G401 (cell line): ENCODE measurements around the gene PIP5K1B. TPM values are rescaled to one million over a fixed set of nuclear protein-coding genes. Genes with fewer than 3 reads are reported as not detected.

ENCODE experiments used
- DNase-seq: peaks from one replicate; pipeline ENCODE4 v3.0.0-alpha.2; 2015; ENCODE audit warnings: low spot score
- in situ Hi-C: cut with HindIII; loops from 2 replicates; pipeline ENCODE4 v1.10.0; 2016; ENCODE audit warnings: low sequenced_read_pairs, mixed read lengths
- total RNA-seq: library from RNA; depleted of rRNA; stranded (reverse); fragments of >200 nt; shearing (Covaris generic); gene quantifications from 2 replicates; pipeline ENCODE4 v1.2.3, GENCODE V29; 2014

Gene PIP5K1B
- total RNA-seq, 1 experiment from 2014 or later, result not detected

DNA sequence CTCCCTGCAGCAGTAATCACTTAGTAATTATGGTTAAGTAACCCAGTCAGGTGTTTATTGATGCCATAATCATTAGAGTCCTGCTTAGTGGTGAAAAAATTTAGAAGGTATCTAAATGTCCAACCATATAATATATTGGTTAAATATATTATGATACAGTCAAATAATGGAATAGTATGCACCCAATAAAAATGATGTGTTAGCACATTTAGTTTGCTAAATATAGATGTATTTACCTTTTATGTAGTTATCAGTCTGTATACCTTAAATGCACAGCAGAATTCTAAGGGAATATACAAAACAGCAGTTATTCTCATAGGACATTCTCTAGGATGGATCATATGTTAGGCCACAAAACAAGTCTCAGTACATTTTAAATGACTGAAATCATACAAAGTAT, 218.4 kb downstream of the PIP5K1B start:
- DNase-seq, result no peak
- in situ Hi-C loops, result no loop called here

DNA sequence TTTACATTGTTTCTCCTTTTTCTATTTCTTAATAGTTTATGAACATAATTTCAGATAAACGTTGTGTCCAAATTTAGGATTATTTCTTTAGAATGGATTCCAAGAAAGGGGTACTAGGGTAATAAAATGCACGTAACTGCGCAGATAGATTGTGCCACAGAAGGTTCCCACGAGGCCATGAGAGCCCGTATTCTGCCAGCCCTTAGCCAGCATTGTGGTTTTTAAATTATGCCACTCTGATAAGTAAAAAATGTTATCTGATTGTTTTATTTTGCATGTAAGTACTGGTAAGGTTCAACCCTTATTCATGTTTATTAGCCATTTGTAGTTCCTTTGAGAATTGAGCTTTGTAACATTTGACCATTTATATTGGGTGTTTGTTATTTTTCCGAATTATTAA, 220.1 kb downstream of the PIP5K1B start:
- in situ Hi-C loops, result no loop called here
- DNase-seq, result no peak

DNA sequence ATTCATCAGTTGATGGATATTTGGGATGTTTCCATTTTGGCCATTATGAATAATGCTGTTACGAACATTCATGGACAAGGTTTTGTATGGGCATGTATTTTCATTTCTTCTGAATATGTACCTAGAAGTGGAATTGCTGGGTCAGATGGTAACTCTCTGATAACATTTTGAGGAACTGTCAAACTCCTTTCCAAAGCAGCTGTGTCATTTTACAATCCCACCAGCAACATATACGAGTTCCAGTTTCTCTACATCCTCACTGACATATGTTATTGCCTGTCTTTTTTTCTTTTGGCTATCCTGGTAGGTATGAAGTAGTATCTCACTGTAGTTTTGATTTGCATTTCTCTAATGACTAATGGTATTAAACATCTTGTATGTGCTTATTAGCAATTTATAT, 222.1 kb downstream of the PIP5K1B start:
- in situ Hi-C loops, result no loop called here
- no peak for DNase-seq

- no peak for DNase-seq
- in situ Hi-C loops, result no loop called here
These were observed 226.8 kb downstream of the PIP5K1B start for GRCh38 chr9:68931821-68932220.

DNA sequence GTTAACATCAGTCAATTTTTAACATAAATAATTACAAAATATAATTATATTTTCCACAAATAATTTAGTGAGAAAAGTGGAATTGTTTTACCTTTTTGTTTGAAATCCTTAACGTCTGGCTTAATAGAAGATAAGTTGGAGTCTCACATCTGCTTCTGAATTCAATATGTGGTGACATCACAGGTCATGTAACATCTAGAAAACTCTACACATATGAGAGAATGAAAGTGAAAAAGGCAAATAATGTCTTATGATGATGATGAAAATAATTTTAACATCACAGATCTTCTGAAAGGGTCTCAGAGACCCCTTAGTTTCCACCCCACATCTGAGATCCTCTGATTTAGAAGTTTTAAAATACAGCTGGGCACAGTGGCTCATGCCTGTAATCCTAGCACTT, 227.4 kb downstream of the PIP5K1B start:
- in situ Hi-C loops, result no loop called here
- no peak for DNase-seq

DNA sequence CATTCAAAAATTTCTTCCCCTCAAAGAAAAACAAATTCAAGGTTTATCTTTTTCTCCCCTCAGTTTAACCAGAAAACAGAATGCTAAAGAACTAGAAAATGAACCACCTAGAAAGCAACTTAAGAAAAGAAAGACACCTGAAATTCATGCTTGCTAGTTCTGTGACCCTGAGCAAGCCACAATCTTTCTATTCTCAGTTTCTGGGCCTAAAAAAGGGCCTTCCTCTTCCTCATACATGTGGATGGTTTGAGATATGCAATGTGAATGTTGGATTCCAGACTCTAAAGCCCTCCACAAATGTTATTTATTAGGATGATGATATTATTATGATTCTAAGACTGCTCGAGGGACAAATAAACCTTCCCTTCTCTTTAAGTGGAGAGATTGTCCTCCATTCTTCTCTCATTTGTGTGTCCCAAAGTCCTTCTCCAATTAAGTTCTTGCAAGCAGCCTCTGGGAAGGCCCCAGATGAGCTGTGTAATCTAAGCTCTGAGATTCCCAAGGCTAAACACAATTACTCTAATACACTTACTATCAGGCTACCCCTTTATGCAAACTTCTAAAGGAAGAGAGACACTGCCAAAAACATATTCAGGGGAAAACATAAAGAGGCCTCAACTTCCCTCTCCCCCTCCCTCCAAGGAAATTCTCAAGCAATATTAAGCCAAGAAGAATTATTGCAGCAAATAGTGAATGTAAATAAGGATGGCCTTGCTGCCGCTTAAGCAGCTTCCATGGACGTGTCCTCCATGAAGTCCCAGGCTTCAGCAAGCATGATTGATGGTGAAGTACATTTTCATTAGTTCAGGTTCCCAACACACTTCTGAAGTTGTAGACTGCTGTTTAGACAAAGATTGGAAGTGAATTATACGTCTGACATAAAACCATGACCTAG, 228.6 kb downstream of the PIP5K1B start:
- DNase-seq, result no peak

GRCh38 chr9:68934329-68934644, 229.2 kb downstream of the PIP5K1B start:
- no peak for DNase-seq
- in situ Hi-C loops, result no loop called here

More for the DNA sequence above, 228.6 kb downstream of the PIP5K1B start:
- in situ Hi-C loops, result no loop called here

DNA sequence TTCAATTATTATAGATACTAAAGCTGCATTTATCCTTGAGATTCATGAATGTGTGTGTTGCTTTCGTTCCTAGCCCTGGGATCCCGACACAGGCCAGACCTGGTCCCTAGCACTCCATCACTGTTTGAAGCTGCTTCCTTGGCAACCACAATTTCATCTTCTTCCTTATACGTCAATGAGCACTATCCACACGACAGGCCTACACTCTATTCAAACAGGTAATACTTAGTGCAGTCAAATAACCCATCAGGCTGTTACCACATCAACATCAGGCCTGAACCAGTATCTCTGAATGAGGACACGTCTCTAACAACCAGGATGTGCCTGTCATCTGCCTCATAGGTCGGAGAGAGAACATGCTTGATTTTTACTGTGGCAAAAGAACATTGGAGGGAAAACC, 235.5 kb downstream of the PIP5K1B start:
- DNase-seq, result no peak
- in situ Hi-C loops, result no loop called here

- DNase-seq, result no peak
- in situ Hi-C loops, result no loop called here
These were observed 236.9 kb downstream of the PIP5K1B start for GRCh38 chr9:68941780-68942459.

DNA sequence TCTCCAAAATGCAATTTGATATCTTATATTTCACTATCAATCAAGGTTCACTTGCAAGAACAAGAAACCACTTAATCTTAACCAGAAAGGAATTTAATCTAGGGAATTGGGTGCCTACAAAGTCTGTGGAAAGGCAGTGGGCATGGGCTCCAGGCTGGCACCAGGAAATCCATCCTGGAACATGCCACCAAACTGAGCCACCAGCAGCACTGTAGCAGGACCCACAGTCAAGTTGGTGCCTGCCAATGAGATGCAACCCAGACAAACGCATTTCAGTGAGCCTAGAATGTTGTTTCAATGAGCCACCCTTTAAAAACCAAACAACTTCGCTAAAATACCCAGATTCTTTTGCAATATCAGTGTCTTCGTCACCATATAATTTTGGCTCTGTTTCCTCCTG, 237.8 kb downstream of the PIP5K1B start:
- DNase-seq, result no peak
- in situ Hi-C loops, result no loop called here

DNA sequence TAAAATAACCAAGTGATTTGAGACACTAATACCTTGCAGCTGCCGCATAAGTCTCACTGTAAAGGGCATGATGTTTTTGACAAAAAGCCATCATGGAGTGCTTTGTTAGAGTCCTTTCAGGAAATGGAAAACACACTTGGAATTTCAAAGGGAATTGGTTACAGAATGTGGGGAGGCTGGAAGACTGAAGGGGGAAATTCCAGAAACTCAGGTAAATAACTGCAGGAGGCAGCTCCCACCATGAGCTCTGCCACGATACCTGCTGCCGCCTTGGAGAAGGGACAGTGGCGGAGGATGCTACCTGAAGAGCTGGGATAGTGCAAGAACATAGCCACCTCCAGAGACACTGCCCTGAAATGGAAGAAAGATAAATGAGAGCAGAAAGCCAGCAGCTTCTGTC, 242.0 kb downstream of the PIP5K1B start:
- DNase-seq, result no peak
- in situ Hi-C loops, result no loop called here

- in situ Hi-C loops, result no loop called here
- DNase-seq, result no peak
These were observed 243.0 kb downstream of the PIP5K1B start for GRCh38 chr9:68947842-68948569.

DNA sequence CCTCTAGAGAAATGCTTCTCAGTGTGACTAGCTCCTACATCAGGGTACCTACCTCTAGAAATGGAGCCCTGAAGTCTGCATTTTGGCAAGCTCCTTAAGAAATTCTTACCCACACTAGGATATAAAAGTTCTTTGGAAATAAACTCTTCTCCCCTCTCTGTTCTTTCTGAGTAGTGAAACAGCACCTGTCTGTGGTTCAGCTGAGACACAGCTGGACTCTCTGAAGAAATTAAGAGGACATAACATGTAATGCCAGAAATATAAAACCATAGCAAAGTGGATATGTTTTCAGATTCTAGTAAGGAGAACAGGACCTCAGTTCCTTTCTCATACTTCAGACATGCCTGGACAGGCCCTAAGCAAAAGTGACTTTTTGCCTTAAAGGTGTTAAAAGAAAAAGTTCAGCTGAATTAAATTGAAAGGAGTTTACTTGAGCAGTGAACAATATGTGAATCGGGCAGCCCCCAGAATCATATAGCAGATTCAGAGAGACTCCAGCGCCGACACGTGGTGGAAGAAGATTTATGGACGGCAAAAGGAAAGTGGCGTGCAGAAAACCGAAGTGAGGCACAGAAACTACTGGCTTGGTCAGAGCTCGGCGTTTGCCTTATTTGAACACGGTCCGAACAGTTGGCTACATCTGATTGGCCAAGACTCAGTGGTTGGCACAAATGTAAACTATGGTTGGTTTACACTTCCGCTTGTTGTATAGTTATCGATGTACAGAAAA, 244.4 kb downstream of the PIP5K1B start:
- in situ Hi-C loops, result no loop called here
- DNase-seq, result no peak

DNA sequence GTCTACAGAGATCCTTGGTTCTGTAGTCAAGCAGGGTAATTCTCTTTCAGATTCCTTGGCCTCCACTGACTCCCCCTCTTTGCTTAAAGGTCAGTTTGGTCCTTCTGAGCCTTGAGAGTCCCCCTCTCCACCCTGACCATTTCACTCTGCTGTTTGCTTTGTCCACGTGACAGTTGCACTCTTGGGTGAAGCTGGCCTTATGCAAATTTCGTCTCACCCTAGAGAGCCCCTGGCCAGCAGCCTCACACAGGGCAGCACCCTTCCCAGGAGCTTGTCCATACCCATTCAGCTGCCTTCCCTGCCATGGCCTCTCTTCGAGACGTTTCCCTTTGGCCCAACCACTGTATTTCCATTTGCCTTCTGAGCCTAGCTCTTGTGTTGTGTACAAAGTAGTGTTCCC, 245.1 kb downstream of the PIP5K1B start:
- no peak for DNase-seq
- in situ Hi-C loops, result no loop called here

DNA sequence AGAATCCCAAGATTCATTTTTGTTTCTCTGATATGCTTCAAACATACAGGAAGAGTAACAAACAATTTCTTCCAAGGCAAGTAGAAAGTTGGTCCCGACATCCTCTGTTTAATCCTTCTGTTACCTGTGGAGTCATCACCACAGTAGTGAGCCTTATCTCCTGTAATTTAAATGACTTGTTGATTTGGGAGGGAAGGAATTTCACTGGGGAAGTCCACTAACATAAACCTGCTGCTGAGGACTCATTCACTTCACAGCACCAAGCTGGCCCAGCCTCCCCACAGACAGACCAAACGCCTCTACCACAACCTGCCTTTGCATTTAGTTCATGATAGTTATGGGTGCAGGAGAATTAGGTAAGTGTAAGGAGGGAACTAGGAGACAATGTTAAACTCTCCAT, 245.6 kb downstream of the PIP5K1B start:
- no peak for DNase-seq
- in situ Hi-C loops, result no loop called here

DNA sequence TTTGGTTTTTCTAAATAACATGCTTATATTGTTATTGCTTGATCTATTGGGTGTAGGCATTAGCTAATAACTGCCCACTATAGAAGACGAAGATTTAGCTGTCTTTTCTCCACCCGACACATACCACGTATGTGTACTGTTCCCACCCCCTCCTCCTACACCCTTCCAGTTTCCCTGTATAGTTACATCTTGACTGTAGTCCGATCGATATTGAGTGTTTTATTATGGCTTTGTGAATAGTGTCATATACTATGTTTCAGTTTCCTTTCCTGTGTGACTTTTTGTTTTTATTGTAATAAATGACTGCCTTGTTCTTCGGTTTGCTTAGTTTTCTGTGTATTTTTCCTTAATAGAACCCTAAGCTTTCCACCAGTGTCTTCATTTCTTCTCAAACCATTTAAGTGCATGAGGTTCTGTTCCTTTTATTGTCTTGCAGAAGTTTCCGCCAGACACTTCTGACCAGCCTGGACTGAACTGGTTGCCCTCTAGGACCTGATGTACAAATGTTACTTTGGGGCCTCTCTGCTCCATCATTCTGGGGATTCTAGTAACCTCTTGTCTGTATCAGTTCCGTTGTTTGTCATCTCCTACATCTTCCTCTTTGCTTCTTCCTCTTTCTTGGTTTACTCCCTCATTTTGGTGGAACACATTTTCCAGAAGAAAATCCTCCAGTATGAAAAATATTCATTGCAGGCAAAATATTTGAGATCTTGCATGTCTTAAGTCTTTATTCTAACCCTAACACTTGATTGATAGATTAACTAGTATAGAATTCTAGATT, 247.0 kb downstream of the PIP5K1B start:
- DNase-seq, result no peak
- in situ Hi-C loops, result no loop called here

- peak; percentile 67 for DNase-seq
- in situ Hi-C loops, result no loop called here
These were observed 248.7 kb downstream of the PIP5K1B start for GRCh38 chr9:68953771-68954170.

DNA sequence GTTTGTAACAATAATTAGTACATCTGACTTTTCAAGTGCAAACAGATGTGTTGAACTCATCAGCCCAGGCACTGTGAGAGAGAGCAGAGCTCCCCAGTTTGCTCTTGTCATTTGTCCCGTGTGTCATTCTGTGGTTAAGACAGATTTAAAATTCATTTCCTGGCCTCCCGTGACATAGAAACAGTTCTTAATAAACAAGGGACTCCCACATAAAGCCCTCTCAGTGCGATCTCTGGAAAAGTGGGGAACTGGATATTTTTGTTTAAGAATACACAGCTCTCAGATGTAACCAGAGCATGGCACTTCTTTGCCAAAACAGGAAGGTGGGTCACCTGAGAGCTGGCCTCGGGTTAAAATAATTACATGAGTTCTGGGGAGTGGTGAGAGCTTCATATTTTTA, 250.3 kb downstream of the PIP5K1B start:
- DNase-seq, result no peak
- in situ Hi-C loops, result no loop called here

GRCh38 chr9:68957479-68957878, 252.4 kb downstream of the PIP5K1B start:
- in situ Hi-C loops, result no loop called here
- DNase-seq, result no peak
